GM20000 (cell line): ENCODE data around the gene HIVEP1.

Experiments
- DNase-seq: peaks from one replicate; pipeline ENCODE4 v3.0.0; 2012; ENCODE audit warnings: low spot score
- CTCF ChIP-seq: IDR thresholded peaks from 2 replicates; pipeline ENCODE4 v1.5.1; 2012; ENCODE audit warnings: mild to moderate bottlenecking, control low read depth; ENCODE audit errors: extremely low read depth, missing control alignments

HIVEP1 gene

GRCh38 chr6:12160326-12160725, 148.2 kb downstream of the HIVEP1 start:
- no peak for DNase-seq
- no peak for TF ChIP-seq CTCF

GRCh38 chr6:12162213-12162612, 150.1 kb downstream of the HIVEP1 start:
- no peak for TF ChIP-seq CTCF
- DNase-seq, result no peak

DNA sequence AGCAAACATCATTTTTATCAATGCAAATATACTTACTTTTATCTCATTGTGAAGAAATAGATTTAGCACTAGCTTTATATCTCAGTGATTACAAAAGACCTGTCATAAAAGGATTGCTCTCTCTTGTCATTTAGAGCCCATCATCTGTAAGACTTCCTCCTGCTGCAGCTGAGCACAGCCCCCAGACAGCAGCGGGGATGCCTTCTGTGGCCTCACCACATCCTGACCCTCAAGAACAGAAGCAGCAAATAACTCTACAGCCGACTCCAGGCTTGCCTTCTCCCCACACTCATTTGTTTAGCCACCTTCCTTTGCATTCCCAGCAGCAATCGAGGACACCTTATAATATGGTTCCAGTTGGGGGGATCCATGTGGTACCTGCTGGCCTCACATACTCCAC, 151.0 kb downstream of the HIVEP1 start:
- TF ChIP-seq CTCF, result no peak
- peak; percentile 44 for DNase-seq

DNA sequence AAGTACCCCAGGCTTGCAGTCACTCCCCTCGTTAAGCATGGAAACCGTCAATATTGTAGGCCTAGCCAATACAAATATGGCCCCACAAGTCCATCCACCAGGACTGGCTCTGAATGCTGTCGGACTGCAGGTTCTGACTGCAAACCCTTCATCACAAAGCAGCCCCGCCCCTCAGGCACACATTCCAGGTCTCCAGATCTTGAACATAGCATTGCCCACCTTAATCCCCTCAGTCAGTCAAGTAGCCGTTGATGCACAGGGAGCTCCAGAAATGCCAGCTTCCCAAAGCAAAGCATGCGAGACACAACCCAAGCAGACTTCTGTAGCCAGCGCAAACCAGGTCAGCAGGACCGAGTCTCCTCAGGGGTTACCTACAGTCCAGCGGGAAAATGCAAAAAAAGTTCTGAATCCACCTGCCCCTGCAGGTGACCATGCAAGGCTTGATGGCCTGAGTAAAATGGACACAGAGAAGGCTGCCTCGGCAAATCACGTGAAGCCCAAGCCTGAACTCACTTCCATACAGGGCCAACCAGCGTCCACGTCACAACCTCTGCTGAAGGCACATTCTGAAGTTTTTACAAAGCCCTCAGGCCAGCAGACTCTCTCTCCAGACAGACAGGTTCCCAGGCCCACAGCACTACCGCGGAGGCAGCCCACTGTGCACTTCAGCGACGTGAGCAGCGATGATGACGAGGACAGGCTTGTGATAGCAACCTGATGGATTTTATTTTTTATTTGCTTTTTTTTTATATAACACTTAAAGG, 151.8 kb downstream of the HIVEP1 start:
- no peak for DNase-seq
- TF ChIP-seq CTCF, result no peak

DNA sequence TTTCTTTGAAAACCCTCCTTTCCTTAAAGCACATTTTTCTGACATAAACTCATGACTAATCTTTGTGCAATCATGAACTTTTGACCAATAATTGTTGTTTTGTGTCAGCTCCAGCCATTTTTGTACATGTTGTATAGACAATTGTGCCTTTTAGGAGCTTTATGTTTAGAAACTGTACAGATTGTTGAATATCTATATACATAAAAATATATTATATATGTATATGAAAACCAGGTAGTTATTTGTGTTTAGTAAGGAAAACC, 152.3 kb downstream of the HIVEP1 start:
- DNase-seq, result no peak

GRCh38 chr6:12165297-12165696, 153.2 kb downstream of the HIVEP1 start:
- TF ChIP-seq CTCF, result no peak
- no peak for DNase-seq

More for the DNA sequence above, 152.3 kb downstream of the HIVEP1 start:
- TF ChIP-seq CTCF, result no peak

DNA sequence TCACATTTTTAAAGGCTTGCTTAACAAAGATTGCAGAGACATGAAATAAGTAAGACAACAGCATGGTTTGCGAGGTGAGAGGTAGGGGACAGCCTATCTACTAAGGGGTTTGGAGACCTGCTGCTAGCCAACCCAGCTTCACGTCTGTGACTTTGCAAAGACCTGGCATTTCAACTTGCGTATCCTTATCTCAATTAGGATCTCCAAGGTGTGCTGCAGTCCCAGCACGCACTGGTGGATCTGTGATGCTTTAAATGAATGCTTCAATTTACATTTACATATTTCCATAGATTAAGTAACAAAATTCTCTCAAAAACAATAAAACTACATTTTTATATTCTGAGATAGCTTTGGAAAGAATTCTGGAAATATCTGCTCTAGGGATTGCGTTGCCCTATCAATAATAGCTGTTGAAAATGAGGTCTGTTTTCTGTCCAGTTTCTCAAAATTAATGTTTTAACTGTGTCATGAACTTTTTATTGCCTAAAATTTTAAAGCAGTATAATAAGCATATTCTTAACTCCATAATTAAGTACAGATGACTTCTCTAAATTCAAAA, 153.7 kb downstream of the HIVEP1 start:
- DNase-seq, result no peak
- no peak for TF ChIP-seq CTCF
